NCI-H1694 treated with DMSO at 0.1 percent for 48 hours (cell line): ENCODE results near the gene B3GNT8.
"Not testable (repeated sequence)": the region's sequence is repeated elsewhere in the genome, so short reads cannot be mapped to it uniquely, and the experiment has no call there.

Source experiments
- DNase-seq: peaks from one replicate; lab custom pipeline; 2025; lab: John Stamatoyannopoulos, UW

The B3GNT8 gene

GRCh38 chr19:41386442-41386841 lies 40.7 kb downstream of the B3GNT8 start:
- no peak for DNase-seq

GRCh38 chr19:41384351-41384750 lies 42.8 kb downstream of the B3GNT8 start:
- no peak for DNase-seq

- not testable (repeated sequence) for DNase-seq
Observed at GRCh38 chr19:41381536-41381935, 45.6 kb downstream of the B3GNT8 start.

GRCh38 chr19:41377977-41378709 lies 49.0 kb downstream of the B3GNT8 start:
- DNase-seq, result no peak

GRCh38 chr19:41376998-41377365 lies 50.2 kb downstream of the B3GNT8 start:
- DNase-seq, result no peak

GRCh38 chr19:41376241-41376997 lies 50.8 kb downstream of the B3GNT8 start, which contains the start of gene TMEM91:
TSS of gene TMEM91 (plus strand) at chr19:41376533. CDS start at chr19:41378310, 1,777 bp downstream.
- no peak for DNase-seq
